Keratinocyte (primary cell): Measurements from ENCODE around the gene ZNRF1. TPM values are rescaled to one million over a fixed set of nuclear protein-coding genes. Genes with fewer than 3 reads are reported as not detected.
"Not testable (repeated sequence)": the region's sequence is repeated elsewhere in the genome, so short reads cannot be mapped to it uniquely, and the experiment has no call there.

Experiments
- DNase-seq: peaks from one replicate; pipeline ENCODE4 v3.0.0-alpha.2; 2011; ENCODE audit warnings: low read depth, missing footprints, low spot score
- FAIRE-seq: peaks from 2 replicates; lab custom pipeline; 2011; peaks lifted over from hg19 to GRCh38; lab: Jason Lieb, UNC
- H2AFZ ChIP-seq: 2 replicates; pipeline ENCODE4 v1.6.0; 2012; ENCODE audit warnings: low read length, control low read depth, inconsistent platforms; ENCODE audit not compliant: control insufficient read depth
- H3K27ac ChIP-seq: 2 replicates; pipeline ENCODE4 v1.5.1; 2011; ENCODE audit warnings: low read length; ENCODE audit not compliant: control insufficient read depth, insufficient read depth
- H3K27me3 ChIP-seq: 3 replicates; pipeline ENCODE4 v1.6.0; 2011; ENCODE audit warnings: low read length; ENCODE audit not compliant: control insufficient read depth, insufficient read depth; ENCODE audit errors: extremely low read depth
- H3K36me3 ChIP-seq, 2 experiments: 2 replicates in 1 of 2; 3 replicates in 1 of 2; pipeline ENCODE4 v1.5.1; 2011; ENCODE audit warnings: low read length in 2 of 2, mild to moderate bottlenecking in 1 of 2; ENCODE audit not compliant: control insufficient read depth in 2 of 2, insufficient read depth in 2 of 2; ENCODE audit errors: extremely low read depth in 1 of 2
- H3K4me1 ChIP-seq: 3 replicates; pipeline ENCODE4 v1.5.1; 2011; ENCODE audit warnings: low read length; ENCODE audit not compliant: control insufficient read depth, insufficient read depth; ENCODE audit errors: extremely low read depth
- H3K4me2 ChIP-seq: 3 replicates; pipeline ENCODE4 v1.6.0; 2011; ENCODE audit warnings: low read depth, low read length; ENCODE audit not compliant: control insufficient read depth, insufficient read depth; ENCODE audit errors: extremely low read depth
- H3K4me3 ChIP-seq, 3 experiments: fragments of 200-600 bp in 1 of 3; sonication (generic) in 1 of 3; 2 replicates in 2 of 3; 3 replicates in 1 of 3; pipeline ENCODE4 v1.5.1; 2011 to 2016; ENCODE audit warnings: low read length in 3 of 3, mild to moderate bottlenecking in 3 of 3, control low read depth in 2 of 3, inconsistent platforms in 1 of 3, low read depth in 1 of 3, mixed read lengths in 1 of 3, mixed run types in 1 of 3, moderate library complexity in 1 of 3; ENCODE audit not compliant: control insufficient read depth in 2 of 3, insufficient read depth in 2 of 3; ENCODE audit errors: extremely low read depth in 1 of 3
- H3K79me2 ChIP-seq: 2 replicates; pipeline ENCODE4 v1.6.0; 2012; ENCODE audit warnings: low read length; ENCODE audit not compliant: control insufficient read depth, insufficient read depth
- H3K9ac ChIP-seq: 3 replicates; pipeline ENCODE4 v1.6.0; 2011; ENCODE audit warnings: low read length; ENCODE audit not compliant: control insufficient read depth, insufficient read depth; ENCODE audit errors: extremely low read depth
- H3K9me1 ChIP-seq: 3 replicates; pipeline ENCODE4 v1.6.0; 2011; ENCODE audit warnings: low read length; ENCODE audit not compliant: control insufficient read depth, insufficient read depth; ENCODE audit errors: extremely low read depth
- H3K9me3 ChIP-seq: 2 replicates; pipeline ENCODE4 v1.5.1; 2012; ENCODE audit warnings: low read depth, low read length; ENCODE audit not compliant: control insufficient read depth
- H4K20me1 ChIP-seq: 3 replicates; pipeline ENCODE4 v1.6.0; 2011; ENCODE audit warnings: low read length; ENCODE audit not compliant: control insufficient read depth, insufficient read depth; ENCODE audit errors: extremely low read depth
- EZH2 ChIP-seq: IDR thresholded peaks from one replicate; pipeline ENCODE4 v1.6.1; 2012; ENCODE audit warnings: inconsistent platforms, mild to moderate bottlenecking, low read length, moderate library complexity
- dilution Hi-C: fragments of 300-500 bp; cut with MboI; formaldehyde crosslinking; loops from one replicate; pipeline ENCODE4 v1.7.0; 2020; ENCODE audit warnings: low sequenced_read_pairs; ENCODE audit not compliant: extremely low pct_ligation_motif_present
- polyA plus RNA-seq, 5 experiments: library from polyadenylated mRNA; depleted of rRNA in 3 of 5; stranded (reverse) in 3 of 5; stranded (forward) in 1 of 5; unstranded in 1 of 5; fragments of >200 nt; gene quantifications; 1 replicate in 1 of 5; 2 replicates in 3 of 5; 3 replicates in 1 of 5; pipeline versions ENCODE4 v1.2.1 to v1.2.3, GENCODE V29; 2011 to 2012; ENCODE audit warnings: missing spikeins in 2 of 5, low read depth in 1 of 5, low replicate concordance in 1 of 5
- TF ChIP-seq, protein P1 (sequence below), 3 experiments: IDR thresholded peaks in 1 of 3; conservative IDR thresholded peaks in 1 of 3; optimal IDR thresholded peaks in 1 of 3; 2 replicates in 2 of 3; 3 replicates in 1 of 3; pipeline versions ENCODE3 to v1.5.1; 2011; ENCODE audit warnings: low read length in 3 of 3, mild to moderate bottlenecking in 3 of 3, moderate library complexity in 2 of 3, control low read depth in 1 of 3, inconsistent platforms in 1 of 3; ENCODE audit not compliant: insufficient read depth in 2 of 3; ENCODE audit errors: extremely low read depth in 1 of 3

ZNRF1 gene
- polyA plus RNA-seq, 1 donor (not counting 4 experiments of a cell fraction or from before 2014, with no cell fraction given), result 19.1 TPM

DNA sequence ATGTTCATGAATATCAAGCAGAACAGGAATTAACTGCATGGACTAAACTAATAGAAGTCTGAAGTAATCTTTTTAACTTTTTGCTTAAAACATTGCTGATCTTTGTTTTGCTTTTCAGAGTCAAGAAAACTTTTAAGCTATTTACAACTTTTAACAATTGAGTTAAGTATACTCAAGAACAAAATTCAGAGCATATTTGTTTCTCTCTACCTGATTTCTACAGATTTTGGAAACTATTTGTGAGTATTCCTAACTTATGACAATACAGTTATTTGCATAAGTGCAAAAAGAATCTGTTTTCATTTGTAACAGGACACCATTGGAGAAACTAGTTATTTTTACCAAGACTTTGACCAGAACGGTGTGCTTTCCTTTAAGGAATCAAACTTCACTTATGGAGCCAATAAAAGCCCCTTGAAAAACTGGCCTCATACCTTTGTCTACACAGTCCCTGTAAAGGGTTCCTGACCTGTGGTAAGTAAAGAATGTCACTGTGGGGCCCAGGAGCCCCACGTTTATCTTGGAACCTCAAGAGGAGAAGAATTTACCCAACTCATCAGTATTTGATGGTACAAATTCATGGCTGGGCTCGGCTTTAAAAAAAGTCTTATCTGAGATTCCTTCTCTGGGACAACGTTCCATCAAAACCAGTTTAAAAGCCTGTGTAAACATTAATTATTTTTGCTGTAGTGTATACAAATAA is 129.0 kb downstream of the ZNRF1 start:
- Histone ChIP-seq H2AFZ (no peak overlapping the region), H3K4me1 (no peaks in the 10 kb centered on the region), H3K4me2 (no peak overlapping the region), H3K36me3 (no peaks in the 10 kb centered on the region), H3K79me2 (no peaks in the 10 kb centered on the region), H3K27ac (no peak overlapping the region), H3K27me3 (no peaks in the 10 kb centered on the region), H3K9me1 (no peaks in the 10 kb centered on the region), H3K9ac (no peak overlapping the region), H3K4me3 (no peak overlapping the region), H3K9me3 (no peaks in the 10 kb centered on the region), H4K20me1 (no peaks in the 10 kb centered on the region)
- DNase-seq (no peak), FAIRE-seq (no peak)
- dilution Hi-C loops, result no loop called here
- TF ChIP-seq, protein P1, sequence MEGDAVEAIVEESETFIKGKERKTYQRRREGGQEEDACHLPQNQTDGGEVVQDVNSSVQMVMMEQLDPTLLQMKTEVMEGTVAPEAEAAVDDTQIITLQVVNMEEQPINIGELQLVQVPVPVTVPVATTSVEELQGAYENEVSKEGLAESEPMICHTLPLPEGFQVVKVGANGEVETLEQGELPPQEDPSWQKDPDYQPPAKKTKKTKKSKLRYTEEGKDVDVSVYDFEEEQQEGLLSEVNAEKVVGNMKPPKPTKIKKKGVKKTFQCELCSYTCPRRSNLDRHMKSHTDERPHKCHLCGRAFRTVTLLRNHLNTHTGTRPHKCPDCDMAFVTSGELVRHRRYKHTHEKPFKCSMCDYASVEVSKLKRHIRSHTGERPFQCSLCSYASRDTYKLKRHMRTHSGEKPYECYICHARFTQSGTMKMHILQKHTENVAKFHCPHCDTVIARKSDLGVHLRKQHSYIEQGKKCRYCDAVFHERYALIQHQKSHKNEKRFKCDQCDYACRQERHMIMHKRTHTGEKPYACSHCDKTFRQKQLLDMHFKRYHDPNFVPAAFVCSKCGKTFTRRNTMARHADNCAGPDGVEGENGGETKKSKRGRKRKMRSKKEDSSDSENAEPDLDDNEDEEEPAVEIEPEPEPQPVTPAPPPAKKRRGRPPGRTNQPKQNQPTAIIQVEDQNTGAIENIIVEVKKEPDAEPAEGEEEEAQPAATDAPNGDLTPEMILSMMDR (optimal IDR thresholded peaks at IDR 0.05 in 1 of 3, IDR thresholded peaks at IDR 0.05 in 1 of 3, conservative IDR thresholded peaks at IDR 0.05 in 1 of 3; ENCODE audit: extremely low read depth in 1 of 3, insufficient read depth in 2 of 3, low read length in 3 of 3), result no peak
- no peak for TF ChIP-seq EZH2

DNA sequence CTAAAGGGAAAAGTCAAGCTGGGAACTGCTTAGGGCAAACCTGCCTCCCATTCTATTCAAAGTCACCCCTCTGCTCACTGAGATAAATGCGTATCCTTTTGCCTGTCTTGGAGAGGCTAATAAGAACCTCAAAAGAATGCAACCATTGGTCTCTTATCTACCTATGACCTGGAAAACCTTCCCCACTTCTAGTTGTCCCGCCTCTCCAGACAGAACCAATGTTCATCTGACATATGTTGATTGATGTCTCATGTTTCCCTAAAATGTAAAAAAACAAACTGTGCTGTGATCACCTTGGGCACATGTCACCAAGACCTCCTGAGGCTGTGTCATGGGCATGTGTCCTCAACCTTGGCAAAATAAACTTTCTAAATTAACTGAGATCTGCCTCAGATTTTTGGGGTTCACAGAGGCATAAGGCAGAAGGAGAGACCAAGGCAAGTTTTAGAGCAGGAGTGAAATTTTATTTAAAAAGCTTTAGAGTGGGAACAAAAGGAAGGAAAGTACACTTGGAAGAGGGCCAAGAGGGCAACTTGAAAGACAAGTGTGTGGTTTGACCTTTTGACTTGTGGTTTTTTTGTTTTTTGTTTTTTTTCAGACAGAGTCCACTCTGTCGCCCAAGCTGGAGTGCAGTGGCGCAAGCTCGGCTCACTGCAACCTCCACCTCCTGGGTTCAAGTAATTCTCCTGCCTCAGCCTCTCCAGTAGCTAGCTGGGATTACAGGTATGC is 130.8 kb downstream of the ZNRF1 start:
- H3K27ac ChIP-seq, result not testable (repeated sequence)

More for the DNA sequence above, 130.8 kb downstream of the ZNRF1 start:
- H3K27me3 ChIP-seq, dilution Hi-C loops, H3K9me1 ChIP-seq, H3K4me1 ChIP-seq, DNase-seq, H3K79me2 ChIP-seq, H3K9me3 ChIP-seq, H3K36me3 ChIP-seq, H4K20me1 ChIP-seq, FAIRE-seq, H3K9ac ChIP-seq, H3K4me2 ChIP-seq, H3K4me3 ChIP-seq, H2AFZ ChIP-seq: not testable (repeated sequence)
